HepG2 (cell line): Measurements from ENCODE around the gene ZBTB46. TPM values are rescaled to one million over a fixed set of nuclear protein-coding genes. Genes with fewer than 3 reads are reported as not detected.

Source experiments
- CHD2 ChIP-seq: IDR thresholded peaks from 2 replicates; pipeline ENCODE4 v1.6.1; 2011; ENCODE audit warnings: low read depth, low read length, improper control_type of control experiment
- NRL ChIP-seq: sonication (generic); formaldehyde crosslinking; IDR thresholded peaks from 2 replicates; pipeline ENCODE4 v1.5.0; 2020; ENCODE audit warnings: missing genetic modification reagents, mild to moderate bottlenecking, moderate library complexity, borderline replicate concordance
- RFXAP ChIP-seq: sonication (generic); formaldehyde crosslinking; IDR thresholded peaks from 2 replicates; pipeline ENCODE4 v1.4.0; 2020; ENCODE audit warnings: missing genetic modification reagents, borderline replicate concordance
- ZNF546 ChIP-seq: sonication (generic); formaldehyde crosslinking; conservative IDR thresholded peaks from 2 replicates; pipeline ENCODE4 v1.8.1; 2023; ENCODE audit warnings: mild to moderate bottlenecking, missing genetic modification reagents
- ZNF598 ChIP-seq: sonication (generic); formaldehyde crosslinking; IDR thresholded peaks from 2 replicates; pipeline ENCODE4 v1.5.1; 2020; ENCODE audit warnings: mild to moderate bottlenecking, missing genetic modification reagents, borderline replicate concordance
- polyA plus RNA-seq, 8 experiments: library from polyadenylated mRNA; depleted of rRNA in 3 of 8; stranded (reverse) in 7 of 8; unstranded in 1 of 8; fragments of >200 nt; fragmentation: Illumina TruSeq in 4 of 8; extraction: Trizol in 4 of 8; gene quantifications; 2 replicates each; pipeline versions ENCODE4 v1.2.1 to v1.2.3, GENCODE V29; 2011 to 2016; ENCODE audit warnings: low read depth in 4 of 8, missing spikeins in 1 of 8, mixed read lengths in 1 of 8; ENCODE audit not compliant: insufficient read depth in 1 of 8
- total RNA-seq, 5 experiments: library from RNA; depleted of rRNA; stranded (reverse); fragments of >200 nt; fragmentation: Illumina TruSeq; extraction: Trizol; gene quantifications; 2 replicates each; pipeline ENCODE4 v1.2.3, GENCODE V29; 2016; ENCODE audit warnings: low read depth in 1 of 5
- TF ChIP-seq, protein P1 (sequence below), 2 experiments: sonication (generic) in 1 of 2; formaldehyde crosslinking in 1 of 2; IDR thresholded peaks; 2 replicates each; pipeline versions ENCODE4 v1.4.0 to v1.6.1; 2016 to 2020; ENCODE audit warnings: borderline replicate concordance in 1 of 2, low read depth in 1 of 2, mild to moderate bottlenecking in 1 of 2, missing genetic modification reagents in 1 of 2
- TF ChIP-seq, protein P2 (sequence below): sonication (generic); formaldehyde crosslinking; conservative IDR thresholded peaks from 2 replicates; pipeline ENCODE4 v1.8.0; 2022; ENCODE audit warnings: mild to moderate bottlenecking, moderate library complexity, missing genetic modification reagents
- TF ChIP-seq, protein P3 (sequence below): sonication (generic); formaldehyde crosslinking; IDR thresholded peaks from 2 replicates; pipeline ENCODE4 v1.4.0; 2020; ENCODE audit warnings: missing genetic modification reagents, borderline replicate concordance

Gene ZBTB46
- total and polyA plus RNA-seq, 2 of the 13 experiments (the other 11 are each of a cell fraction or from before 2014, with no cell fraction given): 1.6 to 13.5 TPM

DNA sequence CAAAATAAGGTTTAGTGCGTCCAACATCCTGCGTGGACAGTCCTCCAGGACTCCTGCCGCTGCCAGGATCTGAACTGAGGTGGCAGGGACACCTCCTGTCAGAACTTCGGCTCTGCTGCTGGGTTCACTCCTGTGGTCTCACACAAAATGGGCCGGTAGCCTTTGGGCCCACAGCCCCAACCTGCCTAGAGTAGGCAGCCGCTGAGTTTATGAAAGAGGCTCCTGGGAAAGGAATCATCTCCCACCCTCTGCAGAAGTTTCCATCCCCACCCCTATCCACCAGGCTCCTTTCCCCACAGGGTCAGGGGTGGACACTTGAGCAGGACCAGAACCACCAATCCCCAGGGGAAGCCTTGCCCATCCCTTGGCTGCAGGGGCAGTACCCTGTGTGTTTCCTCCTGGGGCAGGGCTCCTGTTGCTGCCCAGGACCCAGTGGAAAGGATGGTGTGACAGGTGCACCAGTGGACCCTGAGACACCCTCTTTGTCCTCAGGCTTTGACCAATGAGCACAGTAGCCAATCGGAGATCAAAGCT is 28.2 kb upstream of the ZBTB46 start (continued):
- TF ChIP-seq, protein P1, sequence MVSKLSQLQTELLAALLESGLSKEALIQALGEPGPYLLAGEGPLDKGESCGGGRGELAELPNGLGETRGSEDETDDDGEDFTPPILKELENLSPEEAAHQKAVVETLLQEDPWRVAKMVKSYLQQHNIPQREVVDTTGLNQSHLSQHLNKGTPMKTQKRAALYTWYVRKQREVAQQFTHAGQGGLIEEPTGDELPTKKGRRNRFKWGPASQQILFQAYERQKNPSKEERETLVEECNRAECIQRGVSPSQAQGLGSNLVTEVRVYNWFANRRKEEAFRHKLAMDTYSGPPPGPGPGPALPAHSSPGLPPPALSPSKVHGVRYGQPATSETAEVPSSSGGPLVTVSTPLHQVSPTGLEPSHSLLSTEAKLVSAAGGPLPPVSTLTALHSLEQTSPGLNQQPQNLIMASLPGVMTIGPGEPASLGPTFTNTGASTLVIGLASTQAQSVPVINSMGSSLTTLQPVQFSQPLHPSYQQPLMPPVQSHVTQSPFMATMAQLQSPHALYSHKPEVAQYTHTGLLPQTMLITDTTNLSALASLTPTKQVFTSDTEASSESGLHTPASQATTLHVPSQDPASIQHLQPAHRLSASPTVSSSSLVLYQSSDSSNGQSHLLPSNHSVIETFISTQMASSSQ (IDR thresholded peaks at IDR 0.05; ENCODE audit: low read depth): no peak
- TF ChIP-seq, protein P1 (CRISPR knock-in tag; IDR thresholded peaks at IDR 0.05; ENCODE audit: borderline replicate concordance): peak; percentile 13; the same call in 1 of the 2 replicates
- TF ChIP-seq, protein P2, sequence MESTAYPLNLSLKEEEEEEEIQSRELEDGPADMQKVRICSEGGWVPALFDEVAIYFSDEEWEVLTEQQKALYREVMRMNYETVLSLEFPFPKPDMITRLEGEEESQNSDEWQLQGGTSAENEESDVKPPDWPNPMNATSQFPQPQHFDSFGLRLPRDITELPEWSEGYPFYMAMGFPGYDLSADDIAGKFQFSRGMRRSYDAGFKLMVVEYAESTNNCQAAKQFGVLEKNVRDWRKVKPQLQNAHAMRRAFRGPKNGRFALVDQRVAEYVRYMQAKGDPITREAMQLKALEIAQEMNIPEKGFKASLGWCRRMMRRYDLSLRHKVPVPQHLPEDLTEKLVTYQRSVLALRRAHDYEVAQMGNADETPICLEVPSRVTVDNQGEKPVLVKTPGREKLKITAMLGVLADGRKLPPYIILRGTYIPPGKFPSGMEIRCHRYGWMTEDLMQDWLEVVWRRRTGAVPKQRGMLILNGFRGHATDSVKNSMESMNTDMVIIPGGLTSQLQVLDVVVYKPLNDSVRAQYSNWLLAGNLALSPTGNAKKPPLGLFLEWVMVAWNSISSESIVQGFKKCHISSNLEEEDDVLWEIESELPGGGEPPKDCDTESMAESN (CRISPR knock-in tag): peak; percentile 62; the same call in 1 of the 2 replicates
- peak; percentile 67 for TF ChIP-seq NRL (CRISPR knock-in tag)
- peak; percentile 61 for TF ChIP-seq ZNF546 (CRISPR knock-in tag)
- TF ChIP-seq CHD2: no peak
- TF ChIP-seq RFXAP (CRISPR knock-in tag): no peak
- 0 out of 2 replicates have a peak, but pooled peaks have one; percentile 9 for TF ChIP-seq ZNF598 (CRISPR knock-in tag)
- TF ChIP-seq, protein P3, sequence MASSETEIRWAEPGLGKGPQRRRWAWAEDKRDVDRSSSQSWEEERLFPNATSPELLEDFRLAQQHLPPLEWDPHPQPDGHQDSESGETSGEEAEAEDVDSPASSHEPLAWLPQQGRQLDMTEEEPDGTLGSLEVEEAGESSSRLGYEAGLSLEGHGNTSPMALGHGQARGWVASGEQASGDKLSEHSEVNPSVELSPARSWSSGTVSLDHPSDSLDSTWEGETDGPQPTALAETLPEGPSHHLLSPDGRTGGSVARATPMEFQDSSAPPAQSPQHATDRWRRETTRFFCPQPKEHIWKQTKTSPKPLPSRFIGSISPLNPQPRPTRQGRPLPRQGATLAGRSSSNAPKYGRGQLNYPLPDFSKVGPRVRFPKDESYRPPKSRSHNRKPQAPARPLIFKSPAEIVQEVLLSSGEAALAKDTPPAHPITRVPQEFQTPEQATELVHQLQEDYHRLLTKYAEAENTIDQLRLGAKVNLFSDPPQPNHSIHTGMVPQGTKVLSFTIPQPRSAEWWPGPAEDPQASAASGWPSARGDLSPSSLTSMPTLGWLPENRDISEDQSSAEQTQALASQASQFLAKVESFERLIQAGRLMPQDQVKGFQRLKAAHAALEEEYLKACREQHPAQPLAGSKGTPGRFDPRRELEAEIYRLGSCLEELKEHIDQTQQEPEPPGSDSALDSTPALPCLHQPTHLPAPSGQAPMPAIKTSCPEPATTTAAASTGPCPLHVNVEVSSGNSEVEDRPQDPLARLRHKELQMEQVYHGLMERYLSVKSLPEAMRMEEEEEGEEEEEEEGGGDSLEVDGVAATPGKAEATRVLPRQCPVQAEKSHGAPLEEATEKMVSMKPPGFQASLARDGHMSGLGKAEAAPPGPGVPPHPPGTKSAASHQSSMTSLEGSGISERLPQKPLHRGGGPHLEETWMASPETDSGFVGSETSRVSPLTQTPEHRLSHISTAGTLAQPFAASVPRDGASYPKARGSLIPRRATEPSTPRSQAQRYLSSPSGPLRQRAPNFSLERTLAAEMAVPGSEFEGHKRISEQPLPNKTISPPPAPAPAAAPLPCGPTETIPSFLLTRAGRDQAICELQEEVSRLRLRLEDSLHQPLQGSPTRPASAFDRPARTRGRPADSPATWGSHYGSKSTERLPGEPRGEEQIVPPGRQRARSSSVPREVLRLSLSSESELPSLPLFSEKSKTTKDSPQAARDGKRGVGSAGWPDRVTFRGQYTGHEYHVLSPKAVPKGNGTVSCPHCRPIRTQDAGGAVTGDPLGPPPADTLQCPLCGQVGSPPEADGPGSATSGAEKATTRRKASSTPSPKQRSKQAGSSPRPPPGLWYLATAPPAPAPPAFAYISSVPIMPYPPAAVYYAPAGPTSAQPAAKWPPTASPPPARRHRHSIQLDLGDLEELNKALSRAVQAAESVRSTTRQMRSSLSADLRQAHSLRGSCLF (CRISPR knock-in tag): no peak
